ENCODE measurements around the gene CCDC88B. TPM values are rescaled to one million over a fixed set of nuclear protein-coding genes. Genes with fewer than 3 reads are reported as not detected.

Gene CCDC88B
- polyA plus RNA-seq (ENCODE audit: insufficient read length in 4 of 4), result 1 to 10 TPM; 2.1 to 3.2 (median 2.9) TPM

GRCh38 chr11:64339754-64340408 lies at the start of gene CCDC88B:
Gene CCDC88B, plus strand, starts transcription at chr11:64340204. Its CDS starts 63 bp downstream, at chr11:64340267.
- DNase-seq (ENCODE audit: low read depth in 4 of 4, low spot score in 3 of 4), result no peak

- DNase-seq (ENCODE audit: low read depth in 4 of 4, low spot score in 3 of 4), result no peak
Observed at GRCh38 chr11:64290352-64291261, 49.4 kb upstream of the CCDC88B start.

- DNase-seq (ENCODE audit: low read depth in 4 of 4, low spot score in 3 of 4), result no peak
Observed at GRCh38 chr11:64291262-64291751, 48.7 kb upstream of the CCDC88B start, which contains the start of gene KCNK4. Gene KCNK4, plus strand, starts transcription at chr11:64291302. Its CDS starts 1,717 bp downstream, at chr11:64293019.

- no peak for DNase-seq (ENCODE audit: low read depth in 4 of 4, low spot score in 3 of 4)
Observed at GRCh38 chr11:64291752-64292459, 48.1 kb upstream of the CCDC88B start.

GRCh38 chr11:64292460-64293254 lies 47.3 kb upstream of the CCDC88B start:
- DNase-seq (ENCODE audit: low read depth in 4 of 4, low spot score in 3 of 4), result no peak

GRCh38 chr11:64294774-64295173 lies 45.2 kb upstream of the CCDC88B start:
- DNase-seq (ENCODE audit: low read depth in 4 of 4, low spot score in 3 of 4), result no peak

- DNase-seq (ENCODE audit: low read depth in 4 of 4, low spot score in 3 of 4), result no peak
Observed at GRCh38 chr11:64295760-64296159, 44.2 kb upstream of the CCDC88B start.

- no peak for DNase-seq (ENCODE audit: low read depth in 4 of 4, low spot score in 3 of 4)
Observed at GRCh38 chr11:64296236-64296635, 43.8 kb upstream of the CCDC88B start.

- no peak for DNase-seq (ENCODE audit: low read depth in 4 of 4, low spot score in 3 of 4)
Observed at GRCh38 chr11:64296830-64297698, 42.9 kb upstream of the CCDC88B start.

- no peak for DNase-seq (ENCODE audit: low read depth in 4 of 4, low spot score in 3 of 4)
Observed at GRCh38 chr11:64297699-64298358, 42.2 kb upstream of the CCDC88B start.

- no peak for DNase-seq (ENCODE audit: low read depth in 4 of 4, low spot score in 3 of 4)
Observed at GRCh38 chr11:64298966-64299846, 40.8 kb upstream of the CCDC88B start.

- DNase-seq (ENCODE audit: low read depth in 4 of 4, low spot score in 3 of 4), result no peak
Observed at GRCh38 chr11:64299847-64300648, 40.0 kb upstream of the CCDC88B start, which contains the start of gene CATSPERZ. Gene CATSPERZ, plus strand, starts transcription at chr11:64300358. Its CDS starts 53 bp downstream, at chr11:64300411.

GRCh38 chr11:64303109-64304031 lies 36.6 kb upstream of the CCDC88B start:
- no peak for DNase-seq (ENCODE audit: low read depth in 4 of 4, low spot score in 3 of 4)

- no peak for DNase-seq (ENCODE audit: low read depth in 4 of 4, low spot score in 3 of 4)
Observed at GRCh38 chr11:64304032-64304315, 36.0 kb upstream of the CCDC88B start.

GRCh38 chr11:64304316-64305072 lies 35.5 kb upstream of the CCDC88B start:
- peak in 3 of 4 donors; percentile 77 to 81 (median 81) for DNase-seq (ENCODE audit: low read depth in 4 of 4, low spot score in 3 of 4)

Measured in right renal pelvis (tissue), 4 donors.